ENCODE data around the gene TRIM72. TPM values are rescaled to one million over a fixed set of nuclear protein-coding genes. Genes with fewer than 3 reads are reported as not detected.
"Not testable (repeated sequence)": the region's sequence is repeated elsewhere in the genome, so short reads cannot be mapped to it uniquely, and the experiment has no call there.

The TRIM72 gene
- polyA plus RNA-seq, 1 donor = 0.17 TPM

GRCh38 chr16:31215287-31216162 lies 1.6 kb downstream of the TRIM72 start:
- DNase-seq = no peak

DNA sequence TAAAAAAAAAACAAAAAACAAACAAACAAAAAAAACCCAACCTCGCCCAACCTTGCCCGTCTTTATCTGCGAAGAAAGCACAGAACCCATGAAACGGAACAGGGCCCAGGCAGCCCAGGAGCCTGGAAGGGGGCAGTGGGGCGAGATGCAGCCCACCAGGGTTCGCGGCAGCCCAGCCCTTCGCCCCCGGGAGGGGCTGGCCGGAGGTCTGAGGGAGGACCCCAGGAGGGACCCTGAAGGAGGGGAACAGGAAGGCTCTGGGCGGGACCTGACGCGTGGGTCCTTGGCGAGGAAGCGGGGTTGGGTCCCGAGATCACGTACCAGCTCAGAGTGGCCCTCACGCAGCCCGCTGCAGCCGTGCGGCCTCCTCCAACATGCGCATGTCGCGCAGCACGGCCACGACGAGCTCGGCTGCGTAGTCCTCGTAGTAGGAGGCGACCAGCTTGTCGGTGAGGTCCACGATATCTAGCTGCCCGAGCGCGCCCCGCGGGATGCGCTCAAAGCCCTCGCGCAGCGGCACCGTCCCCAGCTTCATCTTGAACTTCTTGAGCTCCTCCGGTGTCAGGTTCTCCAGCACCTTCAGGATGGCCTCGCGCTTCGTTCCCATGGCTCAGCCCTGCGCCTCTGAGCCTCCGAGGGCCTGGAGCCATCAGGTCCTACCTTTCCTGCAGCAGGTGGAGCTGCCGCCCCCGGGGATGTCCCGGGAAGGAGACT lies 2.7 kb downstream of the TRIM72 start, which contains the start of gene PYDC1:
Gene PYDC1, minus strand, starts transcription at position 714 of the 714 bp plus-strand sequence. Its CDS starts 107 bp downstream, at position 607.
- DNase-seq = no peak

DNA sequence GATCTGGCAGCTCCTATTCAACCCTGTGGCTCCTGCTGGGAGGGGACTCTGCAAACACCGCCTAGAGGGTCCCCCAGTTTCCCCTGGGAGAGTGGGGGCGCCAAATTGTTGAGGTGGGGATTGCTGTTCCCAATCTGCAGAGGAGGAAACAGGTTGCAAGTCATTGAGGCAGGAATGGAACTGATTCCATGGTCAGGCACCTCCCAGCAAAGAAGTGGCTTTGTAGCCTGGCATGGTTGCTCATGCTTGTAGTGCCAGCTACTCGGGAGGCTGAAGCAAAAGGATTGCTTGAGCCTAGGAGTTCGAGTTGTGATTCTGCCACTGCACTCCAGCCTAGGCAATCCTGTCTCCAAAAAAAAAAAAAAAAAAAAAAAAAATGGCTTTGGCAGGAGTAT lies 3.2 kb downstream of the TRIM72 start:
- DNase-seq = no peak

- DNase-seq = no peak
These were observed 5.3 kb downstream of the TRIM72 start for GRCh38 chr16:31219154-31219741.

- DNase-seq = no peak
These were observed 7.6 kb downstream of the TRIM72 start for GRCh38 chr16:31221357-31222160.

DNA sequence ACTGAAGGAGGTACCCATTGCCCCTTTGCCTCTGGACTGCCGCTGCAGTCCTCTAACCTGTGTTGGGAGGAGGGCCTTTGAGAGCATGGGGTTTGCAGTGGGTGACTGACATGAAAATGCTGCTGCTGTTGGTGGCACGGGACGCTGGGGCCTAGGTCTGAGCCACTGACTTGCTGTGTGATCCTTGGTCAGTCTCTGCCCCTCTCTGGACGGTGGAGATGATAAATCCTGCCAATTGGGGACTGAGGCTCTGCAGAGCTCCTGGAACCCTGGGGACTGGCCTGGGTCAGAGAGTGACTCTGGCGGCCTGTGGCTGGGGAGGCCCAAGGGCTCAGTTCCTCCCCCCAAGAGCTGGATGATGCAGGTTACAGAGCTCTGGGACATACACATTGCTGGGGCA lies 9.1 kb downstream of the TRIM72 start:
- DNase-seq = no peak

DNA sequence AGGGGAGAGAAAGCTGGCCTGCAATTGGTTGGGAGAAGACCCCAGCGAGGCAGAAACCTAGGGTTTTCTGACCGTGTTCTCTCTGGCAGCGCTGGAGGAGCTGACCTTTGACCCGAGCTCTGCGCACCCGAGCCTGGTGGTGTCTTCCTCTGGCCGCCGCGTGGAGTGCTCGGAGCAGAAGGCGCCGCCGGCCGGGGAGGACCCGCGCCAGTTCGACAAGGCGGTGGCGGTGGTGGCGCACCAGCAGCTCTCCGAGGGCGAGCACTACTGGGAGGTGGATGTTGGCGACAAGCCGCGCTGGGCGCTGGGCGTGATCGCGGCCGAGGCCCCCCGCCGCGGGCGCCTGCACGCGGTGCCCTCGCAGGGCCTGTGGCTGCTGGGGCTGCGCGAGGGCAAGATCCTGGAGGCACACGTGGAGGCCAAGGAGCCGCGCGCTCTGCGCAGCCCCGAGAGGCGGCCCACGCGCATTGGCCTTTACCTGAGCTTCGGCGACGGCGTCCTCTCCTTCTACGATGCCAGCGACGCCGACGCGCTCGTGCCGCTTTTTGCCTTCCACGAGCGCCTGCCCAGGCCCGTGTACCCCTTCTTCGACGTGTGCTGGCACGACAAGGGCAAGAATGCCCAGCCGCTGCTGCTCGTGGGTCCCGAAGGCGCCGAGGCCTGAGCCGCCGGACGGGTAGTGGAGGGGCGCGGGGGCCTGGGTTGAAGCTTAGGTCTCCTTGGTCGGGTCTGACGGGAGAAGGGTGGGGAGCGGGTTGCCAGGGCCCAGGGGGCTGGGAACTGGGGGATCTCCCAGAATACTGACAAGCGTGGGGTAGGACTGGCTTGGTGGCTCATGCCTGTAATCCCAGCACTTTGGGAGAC lies 10.4 kb downstream of the TRIM72 start:
- DNase-seq = no peak

DNA sequence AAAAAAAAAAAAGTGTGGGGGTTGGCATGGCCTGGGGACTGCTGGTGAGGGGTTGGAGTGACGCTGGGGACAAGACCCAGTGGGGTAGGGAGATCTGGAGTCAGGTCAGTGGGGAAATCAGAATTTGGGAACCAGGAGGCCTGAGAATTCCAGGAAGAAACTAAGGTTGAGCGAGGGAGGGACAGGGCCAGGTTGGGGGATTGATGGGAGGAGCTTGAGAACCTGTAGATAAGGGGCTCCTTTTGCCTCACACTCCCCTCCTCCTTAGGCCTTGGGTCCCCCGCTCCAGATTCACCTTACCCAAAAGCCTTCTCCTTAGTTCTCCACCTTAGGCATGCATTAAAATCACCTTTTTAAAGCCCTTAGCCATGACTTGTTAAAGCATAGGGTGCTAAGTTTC lies 11.3 kb downstream of the TRIM72 start:
- no peak for DNase-seq

DNA sequence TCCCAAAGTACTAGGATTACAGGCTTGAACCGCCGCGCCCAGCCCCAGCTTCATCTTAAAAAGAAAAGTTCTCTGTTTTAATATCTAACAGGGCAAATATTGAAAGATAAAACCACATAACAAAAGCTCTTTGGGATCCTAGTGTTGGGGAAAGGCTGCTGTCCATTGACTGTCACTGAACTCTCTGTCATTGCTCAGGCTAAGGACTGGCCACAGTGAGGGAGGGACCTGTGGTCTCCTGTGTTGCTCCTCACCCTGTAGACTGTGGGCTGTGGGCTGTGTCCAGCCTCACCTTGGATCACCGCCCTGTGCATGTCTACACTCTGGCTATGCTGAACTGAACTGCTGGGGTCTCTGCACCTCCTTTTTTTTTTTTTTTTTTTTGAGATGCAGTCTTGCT lies 14.3 kb downstream of the TRIM72 start:
- no peak for DNase-seq

DNA sequence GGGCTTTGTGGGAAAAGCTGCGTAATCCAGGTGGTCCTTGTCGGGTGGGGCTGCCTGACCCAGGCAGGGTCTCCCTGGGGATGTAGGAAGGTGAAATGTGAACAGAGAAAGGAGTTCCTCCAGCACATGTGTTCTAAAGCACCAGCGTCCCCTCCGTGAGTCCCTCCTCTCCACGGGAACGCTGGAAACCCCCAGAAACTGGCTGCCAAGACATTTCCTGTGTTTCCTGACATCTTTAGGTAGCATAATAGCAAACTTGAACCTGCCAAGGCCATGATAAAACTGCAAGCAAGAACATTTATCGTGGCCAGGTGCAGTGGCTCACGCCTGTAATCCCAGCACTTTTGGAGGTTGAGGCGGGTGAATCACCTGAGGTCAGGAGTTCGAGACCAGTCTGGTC lies 15.6 kb downstream of the TRIM72 start:
- DNase-seq = no peak

- DNase-seq = no peak
These were observed 24.1 kb downstream of the TRIM72 start for GRCh38 chr16:31238041-31238440.

DNA sequence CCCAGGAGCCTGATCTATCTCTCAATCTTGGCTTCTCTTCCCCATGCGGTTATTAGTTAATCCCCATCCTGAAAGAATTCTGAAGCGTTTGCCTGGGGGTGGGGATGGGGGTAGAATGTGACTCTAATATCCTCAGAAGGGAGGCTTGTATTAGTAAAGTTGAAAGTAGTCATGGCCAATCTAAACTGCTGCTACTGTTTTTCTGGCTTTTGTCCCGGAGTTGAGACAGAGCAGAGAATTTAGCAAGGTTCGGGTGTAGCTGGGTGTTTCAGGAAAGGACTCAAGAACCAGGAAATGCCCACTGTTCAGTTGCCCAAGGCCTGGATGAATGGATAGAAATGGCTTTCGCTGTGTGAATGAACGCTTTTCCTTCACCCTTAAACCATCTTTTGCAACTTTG lies 28.3 kb downstream of the TRIM72 start:
- no peak for DNase-seq

GRCh38 chr16:31243734-31244670 lies 30.1 kb downstream of the TRIM72 start:
- no peak for DNase-seq

DNA sequence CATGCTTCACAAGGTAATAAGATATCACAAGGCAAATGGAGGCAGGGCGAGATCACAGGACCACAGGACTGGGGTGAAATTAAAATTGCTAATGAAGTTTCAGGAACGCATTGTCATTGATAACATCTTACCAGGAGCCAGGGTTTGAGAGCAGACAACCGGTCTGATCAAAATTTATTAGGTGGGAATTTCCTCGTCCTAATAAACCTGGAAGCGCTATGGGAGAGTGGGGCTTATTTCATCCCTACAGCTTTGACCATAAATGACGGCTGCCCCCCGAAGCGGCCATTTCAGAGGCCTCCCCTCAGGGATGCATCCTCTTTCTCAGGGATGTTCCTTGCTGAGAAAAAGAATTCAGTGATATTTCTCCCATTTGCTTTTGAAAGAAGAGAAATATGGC lies 31.7 kb downstream of the TRIM72 start:
- not testable (repeated sequence) for DNase-seq

GRCh38 chr16:31246296-31246695 lies 32.4 kb downstream of the TRIM72 start:
- DNase-seq = no peak

GRCh38 chr16:31248344-31248743 lies 34.4 kb downstream of the TRIM72 start:
- no peak for DNase-seq

DNA sequence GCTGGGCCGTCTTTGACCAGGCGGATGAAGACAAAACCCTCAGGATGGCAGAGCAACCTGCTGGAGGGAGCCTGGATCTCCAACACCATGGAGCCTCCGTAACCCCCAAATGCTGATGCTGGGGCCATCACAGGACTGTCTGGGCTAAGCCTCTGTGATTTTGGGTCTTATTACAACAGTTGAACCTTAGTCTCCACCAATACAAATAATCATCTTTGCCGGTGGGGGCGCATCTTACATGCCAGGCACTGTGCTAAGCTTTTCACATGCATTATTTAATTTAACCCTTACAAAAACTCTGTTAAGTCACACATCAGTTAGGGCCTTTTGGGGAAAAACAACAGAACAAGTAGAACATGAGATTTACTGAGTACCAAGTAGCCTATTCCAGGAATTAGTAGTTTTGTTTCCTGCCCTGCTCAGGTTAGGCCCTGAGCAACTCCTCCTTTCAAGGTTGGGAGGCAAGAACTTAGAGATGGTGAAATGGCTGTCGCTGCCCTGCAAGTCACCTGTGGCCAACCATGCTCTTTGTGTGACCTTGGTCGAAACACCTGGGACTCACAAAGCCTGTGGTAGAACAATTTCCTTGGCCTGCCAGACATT lies 37.0 kb downstream of the TRIM72 start:
- DNase-seq = no peak

DNA sequence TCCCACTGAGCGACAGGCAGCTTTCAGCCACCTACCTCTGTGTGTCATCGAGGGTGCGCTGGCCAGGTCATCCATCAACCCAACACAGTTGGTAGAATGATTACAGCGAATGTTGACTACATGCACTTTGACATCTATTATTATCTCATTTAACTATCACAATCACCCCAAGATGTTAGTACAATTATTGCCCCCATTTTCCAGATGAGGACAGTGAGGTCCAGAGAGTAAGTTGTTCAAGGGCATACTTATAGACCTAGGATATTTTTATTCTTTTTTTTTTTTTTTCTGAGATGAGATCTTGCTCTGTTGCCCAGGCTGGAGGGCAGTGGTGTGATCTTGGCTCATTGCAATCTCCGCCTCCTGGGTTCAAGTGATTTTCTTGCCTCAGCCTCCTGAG lies 37.5 kb downstream of the TRIM72 start:
- no peak for DNase-seq

DNA sequence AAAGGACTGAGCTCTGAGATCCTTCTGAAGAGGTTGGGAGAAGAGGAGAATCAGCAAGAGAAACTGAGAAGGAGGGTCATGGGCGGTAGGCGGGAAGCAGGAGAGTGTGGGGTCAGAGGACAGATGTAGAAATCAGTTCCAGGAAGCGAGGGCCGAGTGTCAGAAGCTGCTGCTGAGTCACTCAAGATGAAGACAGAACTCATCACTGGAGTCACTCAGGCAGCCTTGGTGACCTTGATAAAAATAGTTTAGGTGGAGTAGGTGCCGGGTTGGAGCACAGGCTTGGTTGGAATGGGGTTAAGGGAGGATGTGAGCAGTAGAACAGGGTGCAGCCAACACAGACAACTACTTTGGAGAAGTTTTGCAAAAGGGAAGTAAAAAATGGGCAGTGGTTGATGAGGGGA lies 39.7 kb downstream of the TRIM72 start:
- DNase-seq = no peak

- no peak for DNase-seq
These were observed 42.5 kb downstream of the TRIM72 start for GRCh38 chr16:31256466-31256865.

All from left kidney (tissue), 2 donors.